SU-DHL-6 (cell line): ENCODE data around the gene HOXD9.

Experiments
- EZH2phosphoT487 ChIP-seq: fragments of 200-600 bp; sonication (generic), shearing (Covaris generic); conservative IDR thresholded peaks from 2 replicates; pipeline ENCODE4 v1.6.1; 2018; ENCODE audit warnings: mild to moderate bottlenecking, antibody characterized with exemption, low read length, moderate library complexity, mixed read lengths
- TF ChIP-seq, protein P1 (sequence below): fragments of 200-600 bp; sonication (generic); IDR thresholded peaks from one replicate; pipeline ENCODE4 v1.5.1; 2017; ENCODE audit warnings: antibody characterized with exemption, mild to moderate bottlenecking, low read length, moderate library complexity; ENCODE audit not compliant: insufficient read depth, poor library complexity, severe bottlenecking

DNA sequence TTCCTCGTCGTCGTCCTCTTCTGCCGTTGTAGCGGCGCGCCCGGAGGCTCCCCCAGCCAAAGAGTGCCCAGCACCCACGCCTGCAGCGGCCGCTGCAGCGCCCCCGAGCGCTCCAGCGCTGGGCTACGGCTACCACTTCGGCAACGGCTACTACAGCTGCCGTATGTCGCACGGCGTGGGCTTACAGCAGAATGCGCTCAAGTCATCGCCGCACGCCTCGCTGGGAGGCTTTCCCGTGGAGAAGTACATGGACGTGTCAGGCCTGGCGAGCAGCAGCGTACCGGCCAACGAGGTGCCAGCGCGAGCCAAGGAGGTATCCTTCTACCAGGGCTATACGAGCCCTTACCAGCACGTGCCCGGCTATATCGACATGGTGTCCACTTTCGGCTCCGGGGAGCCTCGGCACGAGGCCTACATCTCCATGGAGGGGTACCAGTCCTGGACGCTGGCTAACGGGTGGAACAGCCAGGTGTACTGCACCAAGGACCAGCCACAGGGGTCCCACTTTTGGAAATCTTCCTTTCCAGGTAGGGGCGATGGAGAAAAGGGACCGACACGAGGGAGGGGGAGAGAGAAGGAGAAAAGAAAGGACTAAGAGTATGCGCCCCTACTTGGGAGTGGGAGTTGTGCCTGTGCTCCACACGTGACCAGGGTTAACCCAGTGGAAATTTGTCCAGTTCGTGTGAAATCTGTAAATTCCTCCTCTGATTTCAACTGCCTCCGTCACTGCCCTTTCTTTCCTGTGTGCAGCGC, 29.2 kb upstream of the HOXD9 start:
- TF ChIP-seq, protein P1, sequence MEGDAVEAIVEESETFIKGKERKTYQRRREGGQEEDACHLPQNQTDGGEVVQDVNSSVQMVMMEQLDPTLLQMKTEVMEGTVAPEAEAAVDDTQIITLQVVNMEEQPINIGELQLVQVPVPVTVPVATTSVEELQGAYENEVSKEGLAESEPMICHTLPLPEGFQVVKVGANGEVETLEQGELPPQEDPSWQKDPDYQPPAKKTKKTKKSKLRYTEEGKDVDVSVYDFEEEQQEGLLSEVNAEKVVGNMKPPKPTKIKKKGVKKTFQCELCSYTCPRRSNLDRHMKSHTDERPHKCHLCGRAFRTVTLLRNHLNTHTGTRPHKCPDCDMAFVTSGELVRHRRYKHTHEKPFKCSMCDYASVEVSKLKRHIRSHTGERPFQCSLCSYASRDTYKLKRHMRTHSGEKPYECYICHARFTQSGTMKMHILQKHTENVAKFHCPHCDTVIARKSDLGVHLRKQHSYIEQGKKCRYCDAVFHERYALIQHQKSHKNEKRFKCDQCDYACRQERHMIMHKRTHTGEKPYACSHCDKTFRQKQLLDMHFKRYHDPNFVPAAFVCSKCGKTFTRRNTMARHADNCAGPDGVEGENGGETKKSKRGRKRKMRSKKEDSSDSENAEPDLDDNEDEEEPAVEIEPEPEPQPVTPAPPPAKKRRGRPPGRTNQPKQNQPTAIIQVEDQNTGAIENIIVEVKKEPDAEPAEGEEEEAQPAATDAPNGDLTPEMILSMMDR: no peak
- TF ChIP-seq EZH2phosphoT487: no peak
